ENCODE results near the gene ZFP36L1. TPM values are rescaled to one million over a fixed set of nuclear protein-coding genes. Genes with fewer than 3 reads are reported as not detected.

Gene ZFP36L1
- total and polyA plus RNA-seq, 2 of the 13 experiments (the other 11 are each of a cell fraction or from before 2014, with no cell fraction given) = 7.4 to 10.2 TPM

DNA sequence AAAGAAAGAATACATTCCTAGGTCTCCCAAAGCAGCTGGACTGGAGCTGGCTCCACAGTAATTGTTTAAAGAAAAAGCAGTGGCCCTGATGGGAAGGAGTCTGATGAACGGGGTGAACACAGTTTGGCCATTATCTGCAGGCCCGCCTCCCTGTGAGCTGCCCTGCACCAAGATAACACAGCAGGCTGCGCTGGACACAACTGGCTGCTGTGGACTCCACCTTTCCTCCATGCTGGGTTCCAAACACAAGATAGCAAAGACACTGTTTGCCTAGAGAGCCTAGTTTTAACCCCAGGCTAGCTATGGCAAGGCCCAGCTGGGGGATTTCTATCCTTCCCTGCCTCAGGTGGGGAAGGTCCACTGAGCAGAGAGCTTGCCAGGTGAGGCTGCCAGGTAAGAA, 34.6 kb downstream of the ZFP36L1 start (continued):
- TF ChIP-seq ZNF687 (CRISPR knock-in tag; IDR thresholded peaks at IDR 0.05) (peak; percentile 46), IKZF4 (CRISPR knock-in tag; IDR thresholded peaks at IDR 0.05; ENCODE audit: borderline replicate concordance, low read depth, not compliant biosample characterization) (no peak), ISX (CRISPR knock-in tag; conservative IDR thresholded peaks at IDR 0.05) (no peak), ZKSCAN5 (CRISPR knock-in tag; IDR thresholded peaks at IDR 0.05) (no peak), TEAD3 (CRISPR knock-in tag; optimal IDR thresholded peaks at IDR 0.05; ENCODE audit: borderline replicate concordance) (peak; percentile 29), KLF9 (CRISPR knock-in tag; IDR thresholded peaks at IDR 0.05; ENCODE audit: low read depth) (no peak), NFYC (CRISPR knock-in tag; IDR thresholded peaks at IDR 0.05) (no peak), ZSCAN9 (CRISPR knock-in tag; IDR thresholded peaks at IDR 0.05; ENCODE audit: borderline replicate concordance) (no peak), ZNF563 (CRISPR knock-in tag; IDR thresholded peaks at IDR 0.05) (no peak), GLI4 (CRISPR knock-in tag; IDR thresholded peaks at IDR 0.05; ENCODE audit: borderline replicate concordance) (no peak), MAF1 (CRISPR knock-in tag; IDR thresholded peaks at IDR 0.05; ENCODE audit: borderline replicate concordance) (no peak), ZNF337 (CRISPR knock-in tag; IDR thresholded peaks at IDR 0.05; ENCODE audit: borderline replicate concordance, low read depth) (no peak), NCOA2 (CRISPR knock-in tag; IDR thresholded peaks at IDR 0.05) (no peak), ZNF292 (CRISPR knock-in tag; IDR thresholded peaks at IDR 0.05; ENCODE audit: borderline replicate concordance, low read depth) (peak; percentile 62; the same call in 1 of the 2 replicates), TAF15 (IDR thresholded peaks at IDR 0.05; ENCODE audit: low read depth, low read length, poor library complexity, severe bottlenecking) (no peak), KAT8 (CRISPR knock-in tag; IDR thresholded peaks at IDR 0.05) (0 out of 2 replicates have a peak, but pooled peaks have one; percentile 17), ZNF709 (CRISPR knock-in tag; IDR thresholded peaks at IDR 0.05) (no peak), ZNF264 (CRISPR knock-in tag; IDR thresholded peaks at IDR 0.05) (no peak), TARDBP (CRISPR knock-in tag; IDR thresholded peaks at IDR 0.05) (no peak), HNRNPH1 (optimal IDR thresholded peaks at IDR 0.05; ENCODE audit: low read depth, low read length) (no peak)
- TF ChIP-seq, protein P1, sequence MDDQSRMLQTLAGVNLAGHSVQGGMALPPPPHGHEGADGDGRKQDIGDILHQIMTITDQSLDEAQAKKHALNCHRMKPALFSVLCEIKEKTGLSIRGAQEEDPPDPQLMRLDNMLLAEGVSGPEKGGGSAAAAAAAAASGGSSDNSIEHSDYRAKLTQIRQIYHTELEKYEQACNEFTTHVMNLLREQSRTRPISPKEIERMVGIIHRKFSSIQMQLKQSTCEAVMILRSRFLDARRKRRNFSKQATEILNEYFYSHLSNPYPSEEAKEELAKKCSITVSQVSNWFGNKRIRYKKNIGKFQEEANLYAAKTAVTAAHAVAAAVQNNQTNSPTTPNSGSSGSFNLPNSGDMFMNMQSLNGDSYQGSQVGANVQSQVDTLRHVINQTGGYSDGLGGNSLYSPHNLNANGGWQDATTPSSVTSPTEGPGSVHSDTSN (CRISPR knock-in tag; IDR thresholded peaks at IDR 0.05; ENCODE audit: borderline replicate concordance) = no peak
- TF ChIP-seq, protein P2, sequence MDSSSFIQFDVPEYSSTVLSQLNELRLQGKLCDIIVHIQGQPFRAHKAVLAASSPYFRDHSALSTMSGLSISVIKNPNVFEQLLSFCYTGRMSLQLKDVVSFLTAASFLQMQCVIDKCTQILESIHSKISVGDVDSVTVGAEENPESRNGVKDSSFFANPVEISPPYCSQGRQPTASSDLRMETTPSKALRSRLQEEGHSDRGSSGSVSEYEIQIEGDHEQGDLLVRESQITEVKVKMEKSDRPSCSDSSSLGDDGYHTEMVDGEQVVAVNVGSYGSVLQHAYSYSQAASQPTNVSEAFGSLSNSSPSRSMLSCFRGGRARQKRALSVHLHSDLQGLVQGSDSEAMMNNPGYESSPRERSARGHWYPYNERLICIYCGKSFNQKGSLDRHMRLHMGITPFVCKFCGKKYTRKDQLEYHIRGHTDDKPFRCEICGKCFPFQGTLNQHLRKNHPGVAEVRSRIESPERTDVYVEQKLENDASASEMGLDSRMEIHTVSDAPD (CRISPR knock-in tag; IDR thresholded peaks at IDR 0.05) = 0 out of 2 replicates have a peak, but pooled peaks have one; percentile 24
- TF ChIP-seq, protein P3, sequence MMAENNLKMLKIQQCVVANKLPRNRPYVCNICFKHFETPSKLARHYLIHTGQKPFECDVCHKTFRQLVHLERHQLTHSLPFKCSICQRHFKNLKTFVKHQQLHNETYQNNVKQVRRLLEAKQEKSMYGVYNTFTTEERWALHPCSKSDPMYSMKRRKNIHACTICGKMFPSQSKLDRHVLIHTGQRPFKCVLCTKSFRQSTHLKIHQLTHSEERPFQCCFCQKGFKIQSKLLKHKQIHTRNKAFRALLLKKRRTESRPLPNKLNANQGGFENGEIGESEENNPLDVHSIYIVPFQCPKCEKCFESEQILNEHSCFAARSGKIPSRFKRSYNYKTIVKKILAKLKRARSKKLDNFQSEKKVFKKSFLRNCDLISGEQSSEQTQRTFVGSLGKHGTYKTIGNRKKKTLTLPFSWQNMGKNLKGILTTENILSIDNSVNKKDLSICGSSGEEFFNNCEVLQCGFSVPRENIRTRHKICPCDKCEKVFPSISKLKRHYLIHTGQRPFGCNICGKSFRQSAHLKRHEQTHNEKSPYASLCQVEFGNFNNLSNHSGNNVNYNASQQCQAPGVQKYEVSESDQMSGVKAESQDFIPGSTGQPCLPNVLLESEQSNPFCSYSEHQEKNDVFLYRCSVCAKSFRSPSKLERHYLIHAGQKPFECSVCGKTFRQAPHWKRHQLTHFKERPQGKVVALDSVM (CRISPR knock-in tag; IDR thresholded peaks at IDR 0.05) = no peak

Data from HepG2 (cell line).